Gastroesophageal sphincter (tissue), 3 donors: ENCODE measurements around the gene JARID2.

Source experiments
- POLR2A ChIP-seq, 2 donors: fragments of 450-650 bp; IDR thresholded peaks; one replicate each; pipeline ENCODE4 v1.6.1; 2017; ENCODE audit warnings: antibody characterized with exemption in 2 of 2, mild to moderate bottlenecking in 2 of 2, moderate library complexity in 1 of 2
- TF ChIP-seq, protein P1 (sequence below), 4 experiments: fragments of 200-600 bp in 2 of 4; fragments of 450-650 bp in 2 of 4; sonication (generic) in 1 of 4; IDR thresholded peaks; one replicate each; pipeline ENCODE4 v1.5.1; 2017 to 2019; ENCODE audit warnings: antibody characterized with exemption in 4 of 4, mild to moderate bottlenecking in 2 of 4, moderate library complexity in 2 of 4

DNA sequence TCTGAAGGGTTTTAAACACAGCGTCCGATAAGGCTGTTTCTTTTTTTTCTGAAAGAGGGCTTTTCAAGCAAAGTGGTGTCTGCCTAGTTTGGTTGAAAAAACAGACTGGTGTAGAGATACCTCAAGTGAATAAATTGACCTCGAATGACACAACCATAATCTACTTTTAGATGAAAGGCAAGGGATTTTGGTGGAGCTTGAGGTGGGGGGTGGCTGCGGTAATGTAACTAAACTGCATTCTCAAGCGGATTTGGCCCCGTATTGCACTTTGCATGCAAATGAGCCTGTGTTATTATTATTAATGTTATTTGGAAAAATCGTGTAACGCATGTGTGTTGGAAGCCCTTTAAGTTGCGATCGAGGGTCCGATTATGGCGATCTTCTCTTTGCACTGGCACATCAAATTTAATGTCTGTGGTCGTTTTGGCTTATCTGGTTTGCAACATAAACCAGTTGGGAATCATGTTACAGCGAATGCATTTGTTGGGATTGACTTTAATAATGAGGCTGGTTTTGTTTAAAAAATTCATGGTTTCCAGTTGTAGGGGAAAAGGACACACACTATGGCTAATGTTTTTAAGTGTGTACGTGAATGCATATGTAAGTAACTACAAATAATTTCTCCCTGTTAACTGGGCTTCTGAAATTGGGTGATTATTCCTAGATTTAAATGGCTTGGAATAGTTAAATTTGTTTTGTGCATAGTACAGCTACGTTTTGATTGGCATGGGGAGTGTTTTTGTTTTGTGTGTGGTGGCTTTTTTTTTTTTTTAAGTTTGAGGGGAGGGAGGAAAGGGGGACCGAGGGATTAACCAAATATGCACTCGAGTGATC lies 1.0 kb downstream of the JARID2 start:
- TF ChIP-seq, protein P1, sequence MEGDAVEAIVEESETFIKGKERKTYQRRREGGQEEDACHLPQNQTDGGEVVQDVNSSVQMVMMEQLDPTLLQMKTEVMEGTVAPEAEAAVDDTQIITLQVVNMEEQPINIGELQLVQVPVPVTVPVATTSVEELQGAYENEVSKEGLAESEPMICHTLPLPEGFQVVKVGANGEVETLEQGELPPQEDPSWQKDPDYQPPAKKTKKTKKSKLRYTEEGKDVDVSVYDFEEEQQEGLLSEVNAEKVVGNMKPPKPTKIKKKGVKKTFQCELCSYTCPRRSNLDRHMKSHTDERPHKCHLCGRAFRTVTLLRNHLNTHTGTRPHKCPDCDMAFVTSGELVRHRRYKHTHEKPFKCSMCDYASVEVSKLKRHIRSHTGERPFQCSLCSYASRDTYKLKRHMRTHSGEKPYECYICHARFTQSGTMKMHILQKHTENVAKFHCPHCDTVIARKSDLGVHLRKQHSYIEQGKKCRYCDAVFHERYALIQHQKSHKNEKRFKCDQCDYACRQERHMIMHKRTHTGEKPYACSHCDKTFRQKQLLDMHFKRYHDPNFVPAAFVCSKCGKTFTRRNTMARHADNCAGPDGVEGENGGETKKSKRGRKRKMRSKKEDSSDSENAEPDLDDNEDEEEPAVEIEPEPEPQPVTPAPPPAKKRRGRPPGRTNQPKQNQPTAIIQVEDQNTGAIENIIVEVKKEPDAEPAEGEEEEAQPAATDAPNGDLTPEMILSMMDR (IDR thresholded peaks at IDR 0.05) = no peak
- no peak for TF ChIP-seq POLR2A (IDR thresholded peaks at IDR 0.05)
